22Rv1 (cell line): ENCODE measurements around the gene CUL7.

Source experiments
- H3K27ac ChIP-seq: fragments of 450-650 bp; 2 replicates; pipeline ENCODE4 v1.5.1; 2017
- ZFX ChIP-seq: fragments of 450-650 bp; IDR thresholded peaks from 2 replicates; pipeline ENCODE4 v1.6.1; 2017; ENCODE audit warnings: antibody characterized with exemption, borderline replicate concordance
- TF ChIP-seq, protein P1 (sequence below): fragments of 450-650 bp; IDR thresholded peaks from 2 replicates; pipeline ENCODE4 v1.5.1; 2017; ENCODE audit warnings: mild to moderate bottlenecking

Gene CUL7

DNA sequence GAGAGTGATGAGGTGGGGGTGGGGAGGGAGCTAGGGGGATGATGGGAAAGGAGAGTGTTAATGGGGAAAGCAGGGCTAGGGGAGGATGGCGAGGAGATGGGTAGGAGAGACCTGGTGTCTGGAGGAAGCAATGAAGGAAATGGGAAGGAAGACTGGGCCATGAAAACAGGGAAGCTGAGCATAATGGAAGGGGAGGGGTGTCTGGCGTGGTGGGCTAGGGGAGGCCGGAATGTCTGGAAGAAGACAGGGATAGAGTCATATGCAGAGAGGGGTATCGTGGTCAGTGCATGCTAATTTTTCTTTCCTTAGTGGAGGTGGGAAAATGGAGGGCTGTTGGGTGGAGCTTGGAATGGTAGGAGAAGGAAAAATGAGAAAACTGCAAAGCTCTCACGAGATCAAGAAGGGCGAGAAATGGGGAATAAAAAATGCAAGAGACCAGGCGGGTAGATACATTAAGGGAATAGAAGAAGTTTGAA, 39.2 kb downstream of the CUL7 start:
- H3K27ac ChIP-seq: peak overlapping the region; percentile 72
- no peak for TF ChIP-seq ZFX
- TF ChIP-seq, protein P1, sequence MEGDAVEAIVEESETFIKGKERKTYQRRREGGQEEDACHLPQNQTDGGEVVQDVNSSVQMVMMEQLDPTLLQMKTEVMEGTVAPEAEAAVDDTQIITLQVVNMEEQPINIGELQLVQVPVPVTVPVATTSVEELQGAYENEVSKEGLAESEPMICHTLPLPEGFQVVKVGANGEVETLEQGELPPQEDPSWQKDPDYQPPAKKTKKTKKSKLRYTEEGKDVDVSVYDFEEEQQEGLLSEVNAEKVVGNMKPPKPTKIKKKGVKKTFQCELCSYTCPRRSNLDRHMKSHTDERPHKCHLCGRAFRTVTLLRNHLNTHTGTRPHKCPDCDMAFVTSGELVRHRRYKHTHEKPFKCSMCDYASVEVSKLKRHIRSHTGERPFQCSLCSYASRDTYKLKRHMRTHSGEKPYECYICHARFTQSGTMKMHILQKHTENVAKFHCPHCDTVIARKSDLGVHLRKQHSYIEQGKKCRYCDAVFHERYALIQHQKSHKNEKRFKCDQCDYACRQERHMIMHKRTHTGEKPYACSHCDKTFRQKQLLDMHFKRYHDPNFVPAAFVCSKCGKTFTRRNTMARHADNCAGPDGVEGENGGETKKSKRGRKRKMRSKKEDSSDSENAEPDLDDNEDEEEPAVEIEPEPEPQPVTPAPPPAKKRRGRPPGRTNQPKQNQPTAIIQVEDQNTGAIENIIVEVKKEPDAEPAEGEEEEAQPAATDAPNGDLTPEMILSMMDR: no peak

DNA sequence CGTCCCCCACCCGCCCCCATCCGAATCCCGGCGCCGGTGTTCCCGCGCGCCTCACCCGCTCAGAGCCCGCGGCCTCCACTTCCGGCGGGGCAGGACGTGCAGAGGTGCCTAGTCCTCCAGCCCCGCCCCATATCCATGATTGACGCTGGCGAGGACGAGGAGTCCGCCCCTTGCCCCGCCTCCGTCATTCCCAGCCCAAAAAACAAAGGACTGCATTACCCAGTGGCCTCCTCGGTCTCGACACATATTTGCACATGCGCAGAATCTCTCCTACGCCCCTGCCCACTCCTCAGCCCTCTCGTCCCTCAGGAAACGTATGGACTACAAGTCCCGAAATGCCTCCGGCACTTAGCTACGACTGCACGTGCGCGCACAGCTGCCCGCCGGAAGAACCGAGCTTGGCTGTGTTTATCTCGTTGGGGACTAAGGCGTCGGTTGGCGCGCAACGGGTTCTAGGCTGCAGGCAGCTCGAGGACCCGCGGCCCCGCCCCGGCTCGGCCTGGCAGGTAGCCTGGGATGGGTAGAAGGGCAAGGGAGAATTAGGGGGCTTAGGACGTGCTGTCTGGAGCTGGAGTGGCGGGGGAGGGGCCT, 39.7 kb downstream of the CUL7 start, which contains the start of the genes KLHDC3 and MEA1:
Gene KLHDC3 (plus strand): TSS at position 407 of the 591 bp plus-strand sequence. CDS start 2,944 bp downstream, outside the sequence.
Gene MEA1 (minus strand): TSS at position 104 of the 591 bp plus-strand sequence. CDS start 133 bp downstream, outside the sequence.
- H3K27ac ChIP-seq: peak within 1 kb of the TSS; percentile 72
- TF ChIP-seq, protein P1: no peak
- TF ChIP-seq ZFX: no peak

DNA sequence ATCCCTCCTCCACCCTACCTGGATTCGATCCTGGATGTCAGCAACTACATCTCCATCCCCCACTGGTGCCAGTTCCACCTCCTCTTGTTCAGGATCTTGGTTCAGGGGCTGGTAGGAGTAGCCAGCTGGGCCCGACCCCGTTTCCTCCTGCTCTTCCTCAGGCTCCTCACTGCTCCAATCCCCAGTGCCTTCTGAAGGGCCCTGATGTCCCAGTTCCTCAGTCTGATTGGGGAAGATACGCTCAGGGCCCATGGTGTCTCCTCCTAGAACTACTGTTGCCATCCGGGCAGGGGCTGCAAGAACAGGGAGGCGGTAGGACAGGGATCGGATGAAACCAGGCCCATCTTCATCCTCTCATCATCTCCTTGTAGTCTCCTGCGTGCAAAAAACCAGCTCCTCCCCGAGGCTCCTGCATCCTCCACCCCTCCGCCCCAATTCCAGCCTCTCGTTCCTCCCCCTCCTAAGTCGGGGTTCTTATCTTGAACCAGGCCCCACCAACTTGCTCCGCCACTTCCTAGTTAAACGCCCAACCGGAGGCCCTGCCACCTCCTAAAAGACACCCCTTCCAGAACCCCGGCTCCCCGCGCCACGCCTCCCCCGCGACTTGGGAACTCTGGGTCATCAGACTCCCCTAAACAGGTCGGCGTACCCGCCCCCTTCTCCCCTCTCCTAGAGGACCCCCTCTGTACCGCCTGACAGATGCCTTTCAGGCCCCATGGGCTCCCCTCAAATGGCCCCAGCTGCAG, 40.4 kb downstream of the CUL7 start:
- H3K27ac ChIP-seq: peak overlapping the region; percentile 72
- TF ChIP-seq, protein P1: no peak
- TF ChIP-seq ZFX: no peak

DNA sequence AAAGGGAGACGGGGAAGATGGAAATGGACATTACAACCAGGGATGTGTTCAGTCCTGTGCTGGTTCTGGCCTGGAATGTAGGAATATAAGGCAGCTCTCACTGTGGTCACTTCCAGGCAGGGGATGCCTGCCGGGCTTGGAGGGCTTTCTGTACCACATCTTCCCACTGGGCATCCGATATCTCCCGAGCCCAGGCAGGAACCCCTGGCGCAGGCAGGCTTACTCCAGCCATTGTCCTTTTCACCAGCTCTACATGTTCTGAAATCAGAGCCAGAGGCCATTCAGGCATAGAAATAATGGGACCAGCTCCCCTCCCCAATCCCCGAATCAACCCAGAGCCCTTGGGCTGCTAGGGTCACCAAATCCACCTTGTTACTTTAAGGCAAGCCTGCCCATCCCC, 41.3 kb downstream of the CUL7 start:
- TF ChIP-seq, protein P1: no peak
- no peak for TF ChIP-seq ZFX
- H3K27ac ChIP-seq: peak overlapping the region; percentile 72

DNA sequence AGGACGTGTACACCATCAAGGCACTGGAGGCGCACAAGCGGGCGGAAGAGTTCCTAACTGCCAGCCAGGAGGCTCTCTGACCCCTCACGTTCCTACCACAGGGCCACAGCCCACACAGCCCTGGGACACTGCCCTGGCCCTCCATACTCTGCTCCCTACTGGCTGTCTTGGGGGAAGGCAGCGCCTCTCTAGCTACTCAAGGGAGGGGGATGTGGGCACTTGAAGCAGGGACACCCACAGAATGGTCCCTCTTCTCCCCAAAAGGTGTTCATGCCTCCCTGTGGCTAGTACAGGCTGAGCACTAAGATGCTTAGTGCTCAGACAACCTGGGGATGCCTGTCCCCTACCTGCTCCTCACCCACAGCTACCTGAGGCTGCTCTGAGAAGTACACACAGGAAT, 42.4 kb downstream of the CUL7 start:
- TF ChIP-seq, protein P1: no peak
- TF ChIP-seq ZFX: no peak
- no peak overlapping the region for H3K27ac ChIP-seq

DNA sequence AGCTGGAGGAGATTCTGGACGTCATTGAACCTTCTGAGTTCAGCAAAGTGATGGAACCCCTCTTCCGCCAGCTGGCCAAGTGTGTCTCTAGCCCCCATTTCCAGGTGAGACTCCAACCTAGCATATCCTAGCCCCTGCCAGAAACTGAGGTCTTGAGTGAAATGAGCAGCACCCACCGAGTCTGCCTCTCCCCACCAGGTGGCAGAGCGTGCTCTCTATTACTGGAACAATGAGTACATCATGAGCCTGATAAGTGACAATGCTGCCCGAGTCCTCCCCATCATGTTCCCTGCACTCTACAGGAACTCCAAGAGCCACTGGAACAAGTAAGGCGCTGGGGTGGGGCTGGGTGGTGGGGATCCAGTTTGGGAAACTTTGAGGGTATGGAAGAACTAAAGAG, 44.5 kb downstream of the CUL7 start:
- TF ChIP-seq, protein P1: peak; percentile 57
- no peak for TF ChIP-seq ZFX
- H3K27ac ChIP-seq: no peak overlapping the region

DNA sequence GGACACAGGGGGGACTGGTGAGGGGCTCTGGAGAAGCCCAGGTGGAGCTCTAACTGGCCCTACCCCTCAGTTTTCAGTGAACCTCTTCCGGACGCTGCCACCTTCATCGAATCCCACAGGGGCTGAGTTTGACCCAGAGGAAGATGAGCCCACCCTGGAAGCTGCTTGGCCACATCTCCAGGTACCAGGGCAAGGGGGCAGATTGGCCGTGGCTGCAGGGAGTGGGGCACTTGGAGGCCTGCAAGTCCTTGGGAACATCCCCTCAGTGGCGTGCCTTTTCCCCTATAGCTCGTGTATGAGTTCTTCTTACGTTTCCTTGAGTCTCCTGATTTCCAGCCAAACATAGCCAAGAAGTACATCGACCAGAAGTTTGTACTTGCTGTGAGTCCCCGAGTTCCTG, 46.5 kb downstream of the CUL7 start:
- TF ChIP-seq, protein P1: no peak
- TF ChIP-seq ZFX: no peak

More for the DNA sequence above, 46.5 kb downstream of the CUL7 start:
- H3K27ac ChIP-seq: no peak overlapping the region
